Adipose tissue (tissue), 3 donors: ENCODE measurements around the gene ASTN2. TPM values are rescaled to one million over a fixed set of nuclear protein-coding genes. Genes with fewer than 3 reads are reported as not detected.
"Not testable (repeated sequence)": the region's sequence is repeated elsewhere in the genome, so short reads cannot be mapped to it uniquely, and the experiment has no call there.

ENCODE experiments used
- H3K27ac ChIP-seq: one replicate; pipeline ENCODE4 v1.5.1; 2013; ENCODE audit warnings: low read depth, low read length
- WGBS, 3 donors: extraction: QIAGEN DNeasy Blood & Tissue Kit; methylation state at CpG; one replicate each; pipeline ENCODE4 v1.1.7; 2013; 5-methylcytosine and 5-hydroxymethylcytosine counted together
- polyA plus RNA-seq, 3 donors: library from polyadenylated mRNA; stranded (reverse); fragments of 200-250 nt; gene quantifications; one replicate each; pipeline ENCODE4 v1.2.3, GENCODE V29; 2013
- donor health status: healthy with polysubstance abuse.
- donor health status: Bipolar disorder and iron deficiency.
- donor health status: healthy.

Gene ASTN2
- polyA plus RNA-seq, 3 donors = 2.8 to 4.5 (median 3.0) TPM

GRCh38 chr9:116857321-116857720, 557.5 kb downstream of the ASTN2 start:
- H3K27ac ChIP-seq = no peak overlapping the region
- WGBS, 3 donors = 74 to 98% (median 93%) methylated on average over 2 of the region's 2 CpGs

GRCh38 chr9:116855881-116856662, 558.8 kb downstream of the ASTN2 start:
- 50 to 65% (median 60%) methylated on average over 4 of the region's 4 CpGs for WGBS, 3 donors
- H3K27ac ChIP-seq = no peak overlapping the region

GRCh38 chr9:116849721-116850120, 565.1 kb downstream of the ASTN2 start:
- 52 to 82% (median 63%) methylated on average over 3 of the region's 3 CpGs for WGBS, 3 donors
- no peak overlapping the region for H3K27ac ChIP-seq

GRCh38 chr9:116844621-116845020, 570.2 kb downstream of the ASTN2 start:
- H3K27ac ChIP-seq = no peak overlapping the region

- 45 to 58% (median 56%) methylated on average over 7 of the region's 7 CpGs for WGBS, 3 donors
- H3K27ac ChIP-seq = no peak overlapping the region
Measured at GRCh38 chr9:116843863-116844620, 570.8 kb downstream of the ASTN2 start.

- 53 to 78% (median 71%) methylated on average over 6 of the region's 6 CpGs for WGBS, 3 donors
- no peak overlapping the region for H3K27ac ChIP-seq
Measured at GRCh38 chr9:116842658-116843057, 572.2 kb downstream of the ASTN2 start.

- not testable (repeated sequence) for H3K27ac ChIP-seq
- 89 to 90% (median 89%) methylated on average over 7 of the region's 7 CpGs for WGBS, 3 donors
Measured at GRCh38 chr9:116838468-116838867, 576.4 kb downstream of the ASTN2 start.

- WGBS, 3 donors = 58 to 74% (median 66%) methylated on average over 5 of the region's 5 CpGs
- no peak overlapping the region for H3K27ac ChIP-seq
Measured at GRCh38 chr9:116837018-116837989, 577.6 kb downstream of the ASTN2 start.

- H3K27ac ChIP-seq = not testable (repeated sequence)
- WGBS, 3 donors = 92 to 95% (median 93%) methylated on average over 2 of the region's 2 CpGs
Measured at GRCh38 chr9:116830321-116830720, 584.5 kb downstream of the ASTN2 start.

GRCh38 chr9:116821633-116822229, 593.1 kb downstream of the ASTN2 start:
- no peak overlapping the region for H3K27ac ChIP-seq
- WGBS, 3 donors = 83 to 85% (median 84%) methylated on average over 6 of the region's 6 CpGs

- no peak overlapping the region for H3K27ac ChIP-seq
- 59 to 79% (median 68%) methylated on average over 1 of the region's 1 CpG for WGBS, 3 donors
Measured at GRCh38 chr9:116819116-116819515, 595.7 kb downstream of the ASTN2 start.

GRCh38 chr9:116817762-116818161, 597.1 kb downstream of the ASTN2 start:
- H3K27ac ChIP-seq = no peak overlapping the region
- WGBS, 3 donors = 91 to 97% (median 94%) methylated on average over 1 of the region's 1 CpG

GRCh38 chr9:116816484-116816883, 598.4 kb downstream of the ASTN2 start:
- WGBS, 3 donors = 84 to 91% (median 90%) methylated on average over 2 of the region's 2 CpGs
- H3K27ac ChIP-seq = no peak overlapping the region

- WGBS, 3 donors = 72 to 88% (median 87%) methylated on average over 1 of the region's 1 CpG
- H3K27ac ChIP-seq = no peak overlapping the region
Measured at GRCh38 chr9:116815835-116816234, 599.0 kb downstream of the ASTN2 start.

- WGBS, 3 donors = 52 to 81% (median 64%) methylated on average over 1 of the region's 1 CpG
- no peak overlapping the region for H3K27ac ChIP-seq
Measured at GRCh38 chr9:116813031-116813300, 601.9 kb downstream of the ASTN2 start.

GRCh38 chr9:116812231-116813030, 602.4 kb downstream of the ASTN2 start:
- H3K27ac ChIP-seq = no peak overlapping the region
- 66 to 72% (median 68%) methylated on average over 7 of the region's 7 CpGs for WGBS, 3 donors

- H3K27ac ChIP-seq = no peak overlapping the region
- 61 to 84% (median 64%) methylated on average over 5 of the region's 5 CpGs for WGBS, 3 donors
Measured at GRCh38 chr9:116809656-116810055, 605.2 kb downstream of the ASTN2 start.

- no peak overlapping the region for H3K27ac ChIP-seq
- WGBS, 3 donors = 5 to 20% (median 10%) methylated on average over 1 of the region's 1 CpG
Measured at GRCh38 chr9:116806075-116806474, 608.8 kb downstream of the ASTN2 start.
